IMR-90 (cell line): Measurements from ENCODE around the gene B3GALT6.

Experiments used
- CEBPB ChIP-seq: IDR thresholded peaks from 2 replicates; pipeline ENCODE4 v1.6.1; 2012; ENCODE audit warnings: low read depth, low read length, improper control_type of control experiment
- MAFK ChIP-seq: IDR thresholded peaks from 2 replicates; pipeline ENCODE4 v1.6.1; 2012; ENCODE audit warnings: low read depth, low read length, improper control_type of control experiment
- POLR2A ChIP-seq: IDR thresholded peaks from 2 replicates; pipeline ENCODE4 v1.6.1; 2012; ENCODE audit warnings: mild to moderate bottlenecking, low read depth, low read length
- TF ChIP-seq, protein P1 (sequence below): conservative IDR thresholded peaks from 2 replicates; pipeline ENCODE4 v1.5.1; 2012; ENCODE audit warnings: mild to moderate bottlenecking, low read depth, low read length, improper control_type of control experiment

DNA sequence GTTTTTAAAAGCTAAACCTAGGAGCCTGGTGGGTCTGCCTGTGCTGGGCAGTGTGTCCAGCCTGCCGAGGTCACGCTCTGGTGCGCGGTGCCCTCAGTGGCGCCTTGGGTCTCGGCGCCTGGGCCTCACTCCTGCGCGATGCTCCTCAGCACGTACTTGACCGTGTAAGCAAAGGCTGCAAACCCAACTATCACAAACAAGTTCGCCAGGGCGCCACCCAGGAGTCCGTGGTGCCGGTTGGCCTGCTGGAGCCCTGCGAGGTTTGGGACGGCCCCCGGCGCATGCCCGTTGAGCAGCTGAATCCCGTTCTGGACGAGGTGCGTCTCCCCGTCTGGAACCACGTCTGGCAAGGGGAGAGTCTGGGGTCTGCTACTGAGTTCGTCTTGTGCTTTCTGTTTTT lies 23.0 kb downstream of the B3GALT6 start:
- TF ChIP-seq CEBPB (no peak), MAFK (no peak), POLR2A (no peak)
- TF ChIP-seq, protein P1, sequence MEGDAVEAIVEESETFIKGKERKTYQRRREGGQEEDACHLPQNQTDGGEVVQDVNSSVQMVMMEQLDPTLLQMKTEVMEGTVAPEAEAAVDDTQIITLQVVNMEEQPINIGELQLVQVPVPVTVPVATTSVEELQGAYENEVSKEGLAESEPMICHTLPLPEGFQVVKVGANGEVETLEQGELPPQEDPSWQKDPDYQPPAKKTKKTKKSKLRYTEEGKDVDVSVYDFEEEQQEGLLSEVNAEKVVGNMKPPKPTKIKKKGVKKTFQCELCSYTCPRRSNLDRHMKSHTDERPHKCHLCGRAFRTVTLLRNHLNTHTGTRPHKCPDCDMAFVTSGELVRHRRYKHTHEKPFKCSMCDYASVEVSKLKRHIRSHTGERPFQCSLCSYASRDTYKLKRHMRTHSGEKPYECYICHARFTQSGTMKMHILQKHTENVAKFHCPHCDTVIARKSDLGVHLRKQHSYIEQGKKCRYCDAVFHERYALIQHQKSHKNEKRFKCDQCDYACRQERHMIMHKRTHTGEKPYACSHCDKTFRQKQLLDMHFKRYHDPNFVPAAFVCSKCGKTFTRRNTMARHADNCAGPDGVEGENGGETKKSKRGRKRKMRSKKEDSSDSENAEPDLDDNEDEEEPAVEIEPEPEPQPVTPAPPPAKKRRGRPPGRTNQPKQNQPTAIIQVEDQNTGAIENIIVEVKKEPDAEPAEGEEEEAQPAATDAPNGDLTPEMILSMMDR: no peak
